Skeletal muscle tissue (tissue), 4 donors: Measurements from ENCODE around the gene NCKAP5. TPM values are rescaled to one million over a fixed set of nuclear protein-coding genes. Genes with fewer than 3 reads are reported as not detected.

Source experiments
- H3K27ac ChIP-seq: one replicate; pipeline ENCODE4 v1.7.0; 2013; ENCODE audit warnings: mild to moderate bottlenecking, low read depth, low read length, inconsistent platforms
- H3K27me3 ChIP-seq, 3 donors: one replicate each; pipeline ENCODE4 v1.7.0; 2013; ENCODE audit warnings: low read length in 3 of 3; ENCODE audit not compliant: control insufficient read depth in 3 of 3, insufficient read depth in 3 of 3
- H3K36me3 ChIP-seq, 3 donors: one replicate each; pipeline ENCODE4 v1.7.0; 2013; ENCODE audit warnings: low read length in 3 of 3; ENCODE audit not compliant: control insufficient read depth in 3 of 3, insufficient read depth in 3 of 3
- H3K4me1 ChIP-seq, 3 donors: one replicate each; pipeline ENCODE4 v1.7.0; 2013; ENCODE audit warnings: low read length in 3 of 3, mild to moderate bottlenecking in 3 of 3; ENCODE audit not compliant: control insufficient read depth in 3 of 3, insufficient read depth in 3 of 3
- H3K4me3 ChIP-seq, 3 donors: one replicate each; pipeline ENCODE4 v1.7.0; 2013; ENCODE audit warnings: low read length in 3 of 3
- H3K9ac ChIP-seq, 3 donors: one replicate each; pipeline ENCODE4 v1.7.0; 2013; ENCODE audit warnings: low read length in 3 of 3, mild to moderate bottlenecking in 3 of 3, moderate library complexity in 2 of 3, low read depth in 1 of 3
- H3K9me3 ChIP-seq, 3 donors: one replicate each; pipeline ENCODE4 v1.7.0; 2013; ENCODE audit warnings: low read length in 3 of 3; ENCODE audit not compliant: control insufficient read depth in 3 of 3
- total RNA-seq: library from RNA; depleted of rRNA; stranded (reverse); fragments of >200 nt; gene quantifications from one replicate; pipeline ENCODE4 v1.2.3, GENCODE V29; 2014
- donor health status: Osteomylitis.

NCKAP5 gene
- total RNA-seq, 1 donor from 2014 or later = 5.7 TPM

DNA sequence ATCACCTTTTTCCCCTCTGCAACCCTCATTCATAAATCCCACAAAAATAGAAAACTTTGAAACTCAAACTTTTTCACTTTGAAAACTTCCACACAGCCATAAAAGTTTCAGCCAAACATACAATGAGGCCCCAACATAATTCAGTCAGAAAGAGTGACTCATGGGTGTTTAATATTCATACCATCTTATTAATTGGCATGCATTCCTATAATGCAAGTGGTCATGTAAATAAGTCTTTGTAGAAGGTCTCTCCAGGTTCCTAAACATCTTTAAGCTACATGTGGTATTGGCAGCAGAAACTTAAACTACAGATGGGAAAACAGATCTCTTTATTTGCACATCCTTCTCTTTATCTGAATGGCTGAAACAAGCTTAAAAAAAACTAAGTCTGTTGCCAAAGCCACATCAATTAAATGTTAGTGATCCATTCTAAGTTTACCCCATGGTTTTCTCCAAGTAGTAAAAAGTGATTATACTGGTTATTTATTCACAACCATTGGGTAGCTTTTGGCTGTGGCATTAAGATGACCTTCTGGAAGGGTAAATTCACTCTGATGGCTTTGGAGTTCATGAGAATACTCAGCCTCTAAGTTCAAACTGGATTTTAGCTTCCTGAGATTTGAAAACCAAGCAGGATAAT, 828.1 kb downstream of the NCKAP5 start:
- no peaks in the 10 kb centered on the region for H3K27me3 ChIP-seq
- H3K4me1 ChIP-seq = no peaks in the 10 kb centered on the region
- H3K9ac ChIP-seq = no peak overlapping the region
- H3K9me3 ChIP-seq = no peaks in the 10 kb centered on the region
- no peaks in the 10 kb centered on the region for H3K36me3 ChIP-seq
- no peak overlapping the region for H3K4me3 ChIP-seq
- no peak overlapping the region for H3K27ac ChIP-seq

GRCh38 chr2:132738223-132738622, 830.0 kb downstream of the NCKAP5 start:
- no peaks in the 10 kb centered on the region for H3K27me3 ChIP-seq
- no peak overlapping the region for H3K27ac ChIP-seq
- H3K9ac ChIP-seq = no peak overlapping the region
- no peak overlapping the region for H3K4me3 ChIP-seq
- no peaks in the 10 kb centered on the region for H3K36me3 ChIP-seq
- no peaks in the 10 kb centered on the region for H3K4me1 ChIP-seq
- no peaks in the 10 kb centered on the region for H3K9me3 ChIP-seq

DNA sequence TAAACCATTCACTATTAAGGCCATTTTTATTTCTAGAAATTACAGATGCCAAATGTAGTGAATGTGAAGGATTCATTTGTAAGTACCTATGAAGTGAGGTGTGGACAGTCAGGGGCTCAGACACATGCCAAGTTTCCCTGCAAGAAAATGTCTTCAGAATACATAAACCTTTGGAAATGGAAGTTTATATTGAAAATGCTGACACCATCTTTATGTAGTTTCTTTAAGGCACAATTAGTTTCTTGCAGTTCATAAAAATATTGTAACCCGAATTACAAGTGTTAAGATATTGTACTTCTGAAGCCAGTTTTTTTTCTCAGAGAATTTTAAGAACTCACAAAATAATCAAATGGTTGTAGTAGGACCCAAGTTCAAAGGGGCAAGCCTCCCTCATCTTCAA, 832.2 kb downstream of the NCKAP5 start:
- H3K27me3 ChIP-seq = no peaks in the 10 kb centered on the region
- no peak overlapping the region for H3K27ac ChIP-seq
- no peak overlapping the region for H3K4me3 ChIP-seq
- H3K9ac ChIP-seq = no peak overlapping the region
- no peaks in the 10 kb centered on the region for H3K36me3 ChIP-seq
- no peaks in the 10 kb centered on the region for H3K9me3 ChIP-seq
- no peaks in the 10 kb centered on the region for H3K4me1 ChIP-seq

DNA sequence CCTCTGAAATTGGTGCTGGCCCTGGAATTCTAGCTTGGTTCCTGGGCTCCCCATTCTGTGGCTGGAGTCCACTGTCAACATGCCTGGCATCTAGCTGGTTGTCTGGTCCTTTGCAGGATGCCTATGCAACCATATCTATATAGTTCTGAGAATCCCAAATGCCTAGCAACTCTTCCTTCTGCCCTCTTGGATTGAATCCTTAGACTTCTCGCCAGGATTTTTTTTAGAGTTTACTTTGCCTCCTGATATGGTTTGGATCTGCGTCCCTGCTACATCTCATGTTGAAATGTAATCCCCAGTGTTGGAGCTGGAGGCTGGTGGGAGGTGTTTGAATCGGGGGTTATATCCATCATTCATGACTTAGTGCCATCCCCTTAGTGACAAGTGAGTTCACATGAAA, 833.3 kb downstream of the NCKAP5 start:
- no peaks in the 10 kb centered on the region for H3K4me1 ChIP-seq
- H3K9ac ChIP-seq = no peak overlapping the region
- H3K4me3 ChIP-seq = no peak overlapping the region
- H3K36me3 ChIP-seq = no peaks in the 10 kb centered on the region
- H3K27me3 ChIP-seq = no peaks in the 10 kb centered on the region
- no peaks in the 10 kb centered on the region for H3K9me3 ChIP-seq
- H3K27ac ChIP-seq = no peak overlapping the region

GRCh38 chr2:132733094-132733493, 835.2 kb downstream of the NCKAP5 start:
- Histone ChIP-seq H3K4me3 (no peak overlapping the region), H3K9ac (no peak overlapping the region), H3K4me1 (no peaks in the 10 kb centered on the region), H3K27me3 (no peaks in the 10 kb centered on the region), H3K36me3 (no peaks in the 10 kb centered on the region), H3K27ac (no peak overlapping the region), H3K9me3 (no peaks in the 10 kb centered on the region)

- no peak overlapping the region for H3K9ac ChIP-seq
- no peak overlapping the region for H3K4me3 ChIP-seq
- no peaks in the 10 kb centered on the region for H3K36me3 ChIP-seq
- H3K27me3 ChIP-seq = no peaks in the 10 kb centered on the region
- H3K27ac ChIP-seq = no peak overlapping the region
- H3K9me3 ChIP-seq = no peaks in the 10 kb centered on the region
- H3K4me1 ChIP-seq = no peaks in the 10 kb centered on the region
Measured at GRCh38 chr2:132732694-132733093, 835.6 kb downstream of the NCKAP5 start.

DNA sequence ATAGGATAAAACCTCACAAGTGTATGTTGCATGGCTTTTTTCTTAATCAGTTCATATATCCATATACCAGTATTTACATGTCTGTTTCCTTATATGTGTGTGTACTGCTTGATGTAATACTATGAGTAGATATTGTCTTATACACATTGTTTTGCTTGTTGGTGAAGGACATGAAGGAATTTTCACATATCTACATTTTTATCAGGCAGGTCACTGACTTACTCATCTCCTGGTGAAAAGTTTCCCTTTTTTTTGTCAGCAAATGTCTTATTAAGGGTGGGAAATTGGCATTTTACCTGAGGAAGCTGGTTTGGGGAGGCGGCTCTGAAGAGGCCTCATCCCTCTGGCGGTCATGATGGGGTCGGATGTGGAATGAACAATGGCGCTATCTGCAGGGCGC, 836.8 kb downstream of the NCKAP5 start:
- no peaks in the 10 kb centered on the region for H3K27me3 ChIP-seq
- H3K4me3 ChIP-seq = no peak overlapping the region
- no peak overlapping the region for H3K27ac ChIP-seq
- no peaks in the 10 kb centered on the region for H3K9me3 ChIP-seq
- H3K4me1 ChIP-seq = no peaks in the 10 kb centered on the region
- H3K9ac ChIP-seq = no peak overlapping the region
- no peaks in the 10 kb centered on the region for H3K36me3 ChIP-seq

DNA sequence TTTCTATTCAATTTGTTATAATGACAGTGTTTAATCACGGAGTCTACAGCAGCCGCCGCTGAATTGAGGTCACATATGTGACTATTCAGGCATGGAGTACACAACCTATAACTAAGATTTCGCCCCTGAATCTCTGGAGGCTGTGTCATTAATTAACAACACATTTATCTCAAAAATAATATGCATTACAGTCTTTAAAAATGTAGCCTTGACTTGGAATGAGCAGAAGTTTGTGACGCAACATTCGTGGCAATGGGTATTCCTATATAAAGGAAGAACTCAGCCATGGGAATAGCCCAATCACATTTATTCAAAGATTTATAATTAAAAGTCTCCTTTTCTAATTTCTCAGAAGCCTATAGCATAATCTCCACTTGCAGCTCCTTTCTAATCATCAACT, 837.7 kb downstream of the NCKAP5 start:
- Histone ChIP-seq H3K4me1 (no peaks in the 10 kb centered on the region), H3K9ac (no peak overlapping the region), H3K4me3 (no peak overlapping the region), H3K9me3 (no peaks in the 10 kb centered on the region), H3K27me3 (no peaks in the 10 kb centered on the region), H3K36me3 (no peaks in the 10 kb centered on the region), H3K27ac (no peak overlapping the region)

- H3K36me3 ChIP-seq = no peaks in the 10 kb centered on the region
- H3K27ac ChIP-seq = no peak overlapping the region
- no peaks in the 10 kb centered on the region for H3K4me1 ChIP-seq
- no peak overlapping the region for H3K4me3 ChIP-seq
- no peaks in the 10 kb centered on the region for H3K27me3 ChIP-seq
- H3K9ac ChIP-seq = no peak overlapping the region
- no peaks in the 10 kb centered on the region for H3K9me3 ChIP-seq
Measured at GRCh38 chr2:132729522-132729921, 838.7 kb downstream of the NCKAP5 start.

- Histone ChIP-seq H3K27ac (no peak overlapping the region), H3K9me3 (no peaks in the 10 kb centered on the region), H3K27me3 (no peaks in the 10 kb centered on the region), H3K9ac (no peak overlapping the region), H3K4me1 (no peaks in the 10 kb centered on the region), H3K36me3 (no peaks in the 10 kb centered on the region), H3K4me3 (no peak overlapping the region)
Measured at GRCh38 chr2:132726155-132726554, 842.1 kb downstream of the NCKAP5 start.

DNA sequence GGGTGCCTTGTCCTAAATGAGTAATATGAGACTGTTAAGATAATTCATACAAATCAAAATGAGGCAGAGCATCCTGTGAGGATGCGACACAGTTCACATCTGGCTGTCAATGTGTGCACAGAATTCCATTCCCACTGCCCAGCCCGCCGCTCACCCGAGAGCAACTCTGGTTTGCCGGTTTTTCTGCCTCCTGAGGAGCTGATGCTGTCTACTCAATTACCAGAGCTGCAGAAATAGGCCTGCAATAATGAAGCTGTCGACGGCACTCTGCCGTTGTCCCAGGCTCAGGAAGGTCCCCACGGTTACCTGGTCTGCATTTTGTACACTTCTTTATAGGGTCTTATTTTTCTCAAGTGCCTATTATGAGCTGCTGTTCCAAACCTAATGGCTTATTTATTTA, 842.5 kb downstream of the NCKAP5 start:
- Histone ChIP-seq H3K36me3 (no peaks in the 10 kb centered on the region), H3K4me3 (no peak overlapping the region), H3K4me1 (no peaks in the 10 kb centered on the region), H3K9me3 (no peaks in the 10 kb centered on the region), H3K9ac (no peak overlapping the region), H3K27me3 (no peaks in the 10 kb centered on the region), H3K27ac (no peak overlapping the region)
